NCI-H526 treated with DMSO at 0.1 percent for 48 hours (cell line): ENCODE results near the gene PRRT2.
"Not testable (repeated sequence)": the region's sequence is repeated elsewhere in the genome, so short reads cannot be mapped to it uniquely, and the experiment has no call there.

Experiments used
- DNase-seq: peaks from one replicate; lab custom pipeline; 2025; lab: John Stamatoyannopoulos, UW

PRRT2 gene

GRCh38 chr16:29790949-29791844, 20.8 kb upstream of the PRRT2 start:
- DNase-seq: no peak

GRCh38 chr16:29791845-29792807, 19.9 kb upstream of the PRRT2 start:
- no peak for DNase-seq

DNA sequence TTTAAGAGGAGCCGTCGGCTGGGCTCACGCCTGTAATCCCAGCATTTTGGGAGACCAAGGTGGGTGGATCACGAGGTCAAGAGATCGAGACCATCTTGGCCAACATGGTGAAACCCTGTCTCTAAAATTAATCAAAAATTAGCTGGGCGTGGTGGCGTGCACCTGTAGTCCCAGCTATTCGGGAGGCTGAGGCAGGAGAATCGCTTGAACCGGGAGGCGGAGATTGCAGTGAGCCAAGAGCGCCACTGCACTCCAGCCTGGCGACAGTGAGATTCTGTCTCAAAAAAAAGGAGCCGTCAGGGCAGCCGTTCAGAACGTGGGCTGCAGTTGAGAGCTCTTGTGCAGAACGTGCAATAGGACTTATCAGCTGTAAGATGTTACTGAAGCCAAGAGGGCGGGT, 18.8 kb upstream of the PRRT2 start:
- DNase-seq: not testable (repeated sequence)

DNA sequence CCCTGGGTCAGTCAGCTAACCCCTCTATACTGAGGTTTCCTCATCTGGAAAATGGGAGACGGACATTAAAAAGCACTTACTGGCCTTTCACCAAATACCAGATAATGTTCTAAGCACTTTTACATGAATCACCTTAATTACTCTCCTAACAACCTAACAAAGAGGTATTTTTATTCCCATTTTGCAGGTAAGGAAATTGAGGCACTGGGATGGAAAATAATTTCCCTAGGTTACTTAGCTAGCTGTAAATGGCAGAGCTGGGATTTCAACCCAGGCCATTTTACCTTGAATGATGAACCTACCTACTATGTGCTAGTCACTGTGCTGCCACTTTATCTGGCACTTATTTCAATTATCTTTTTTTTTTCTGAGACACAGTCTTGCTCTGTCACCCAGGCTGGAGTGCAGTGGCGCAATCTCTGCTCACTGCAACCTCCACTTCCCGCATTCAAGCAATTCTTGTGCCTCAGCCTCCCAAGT, 17.7 kb upstream of the PRRT2 start:
- no peak for DNase-seq

- DNase-seq: no peak
Observed at GRCh38 chr16:29802416-29802935, 9.5 kb upstream of the PRRT2 start.

- DNase-seq: no peak
Observed at GRCh38 chr16:29804020-29804419, 8.0 kb upstream of the PRRT2 start.

DNA sequence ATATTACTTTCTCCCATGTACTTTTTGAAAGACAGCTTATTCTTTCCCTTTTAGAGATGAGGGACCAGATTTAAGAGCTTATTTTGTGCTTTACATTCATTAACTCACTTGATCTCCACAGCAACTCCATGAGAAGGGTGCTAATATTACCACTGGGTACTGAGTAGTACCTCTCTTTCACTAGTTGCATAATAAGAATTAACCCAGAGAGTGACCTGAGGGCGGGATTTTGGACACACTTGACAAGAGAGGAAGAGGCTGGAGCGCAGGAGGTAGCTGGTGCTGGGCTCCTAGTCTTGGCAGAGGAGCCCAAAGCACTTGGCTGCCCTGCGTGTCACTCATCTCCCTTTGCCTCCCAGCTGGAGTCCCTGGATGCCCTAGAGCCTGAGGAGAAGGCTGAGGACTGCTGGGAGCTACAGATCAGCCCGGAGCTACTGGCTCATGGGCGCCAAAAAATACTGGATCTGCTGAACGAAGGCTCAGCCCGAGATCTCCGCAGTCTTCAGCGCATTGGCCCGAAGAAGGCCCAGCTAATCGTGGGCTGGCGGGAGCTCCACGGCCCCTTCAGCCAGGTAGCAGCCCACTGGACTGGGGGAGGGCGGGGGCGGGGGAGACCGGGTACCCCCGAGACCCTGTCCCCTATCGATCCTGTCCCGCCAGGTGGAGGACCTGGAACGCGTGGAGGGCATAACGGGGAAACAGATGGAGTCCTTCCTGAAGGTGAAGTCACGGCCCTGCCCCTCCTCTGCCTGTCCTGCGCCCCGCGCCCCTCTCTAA, 7.3 kb upstream of the PRRT2 start:
- DNase-seq: peak; percentile 34

- peak; percentile 99 for DNase-seq
Observed at GRCh38 chr16:29805232-29806098, 6.5 kb upstream of the PRRT2 start.

GRCh38 chr16:29806099-29806579, 5.9 kb upstream of the PRRT2 start, which contains the start of gene MAZ:
TSS of gene MAZ (plus strand) at chr16:29806529. CDS start at chr16:29806702, 173 bp downstream.
- peak; percentile 86 for DNase-seq

- DNase-seq: peak; percentile 49
Observed at GRCh38 chr16:29806641-29807425, 5.2 kb upstream of the PRRT2 start.

DNA sequence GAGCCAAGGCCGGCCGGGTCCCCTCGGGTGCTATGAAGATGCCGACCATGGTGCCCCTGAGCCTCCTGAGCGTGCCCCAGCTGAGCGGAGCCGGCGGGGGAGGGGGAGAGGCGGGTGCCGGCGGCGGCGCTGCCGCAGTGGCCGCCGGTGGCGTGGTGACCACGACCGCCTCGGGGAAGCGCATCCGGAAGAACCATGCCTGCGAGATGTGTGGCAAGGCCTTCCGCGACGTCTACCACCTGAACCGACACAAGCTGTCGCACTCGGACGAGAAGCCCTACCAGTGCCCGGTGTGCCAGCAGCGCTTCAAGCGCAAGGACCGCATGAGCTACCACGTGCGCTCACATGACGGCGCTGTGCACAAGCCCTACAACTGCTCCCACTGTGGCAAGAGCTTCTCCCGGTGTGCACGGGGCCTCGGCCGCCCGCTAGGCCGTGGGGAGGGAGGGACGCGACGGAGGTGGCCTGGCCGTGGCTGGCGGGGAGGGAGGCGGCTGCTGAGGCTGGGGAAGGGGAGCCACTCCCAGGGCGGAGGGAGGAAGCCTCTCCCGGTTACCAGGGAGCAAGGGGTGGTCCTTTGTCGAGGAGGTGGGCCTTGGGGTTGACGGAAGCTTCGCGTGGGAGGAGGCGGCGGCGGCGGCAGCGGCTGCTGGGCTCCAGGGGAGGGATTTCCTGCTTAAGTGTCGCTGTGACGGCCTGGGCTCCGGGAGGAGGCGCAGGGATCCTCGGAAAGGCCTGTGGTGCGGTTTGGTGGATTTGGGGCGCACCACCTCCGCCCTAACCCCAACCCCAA, 4.4 kb upstream of the PRRT2 start:
- peak; percentile 76 for DNase-seq

DNA sequence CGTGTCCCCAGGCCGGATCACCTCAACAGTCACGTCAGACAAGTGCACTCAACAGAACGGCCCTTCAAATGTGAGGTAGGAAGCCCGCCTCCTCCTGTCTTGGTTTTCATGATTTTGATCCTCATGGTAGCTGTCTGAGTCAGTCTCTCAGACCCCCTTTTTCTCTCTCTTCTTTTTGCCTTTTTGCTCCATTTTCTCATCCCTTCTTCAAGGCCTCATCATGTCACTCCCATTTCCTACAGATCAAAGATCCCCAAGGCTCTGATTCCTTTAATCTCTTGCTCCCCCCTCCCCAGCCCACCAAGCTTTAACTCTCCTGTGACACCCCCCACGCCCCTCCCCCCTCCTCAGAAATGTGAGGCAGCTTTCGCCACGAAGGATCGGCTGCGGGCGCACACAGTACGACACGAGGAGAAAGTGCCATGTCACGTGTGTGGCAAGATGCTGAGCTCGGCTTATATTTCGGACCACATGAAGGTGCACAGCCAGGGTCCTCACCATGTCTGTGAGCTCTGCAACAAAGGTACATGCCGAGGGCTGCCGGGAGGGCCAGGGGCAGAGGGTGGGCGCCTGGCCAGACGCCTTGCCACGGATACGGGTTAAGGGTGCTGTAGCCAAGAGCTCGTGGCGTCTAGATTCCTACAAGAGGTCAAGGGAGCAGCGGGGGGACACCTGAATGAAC, 3.6 kb upstream of the PRRT2 start:
- DNase-seq: no peak

DNA sequence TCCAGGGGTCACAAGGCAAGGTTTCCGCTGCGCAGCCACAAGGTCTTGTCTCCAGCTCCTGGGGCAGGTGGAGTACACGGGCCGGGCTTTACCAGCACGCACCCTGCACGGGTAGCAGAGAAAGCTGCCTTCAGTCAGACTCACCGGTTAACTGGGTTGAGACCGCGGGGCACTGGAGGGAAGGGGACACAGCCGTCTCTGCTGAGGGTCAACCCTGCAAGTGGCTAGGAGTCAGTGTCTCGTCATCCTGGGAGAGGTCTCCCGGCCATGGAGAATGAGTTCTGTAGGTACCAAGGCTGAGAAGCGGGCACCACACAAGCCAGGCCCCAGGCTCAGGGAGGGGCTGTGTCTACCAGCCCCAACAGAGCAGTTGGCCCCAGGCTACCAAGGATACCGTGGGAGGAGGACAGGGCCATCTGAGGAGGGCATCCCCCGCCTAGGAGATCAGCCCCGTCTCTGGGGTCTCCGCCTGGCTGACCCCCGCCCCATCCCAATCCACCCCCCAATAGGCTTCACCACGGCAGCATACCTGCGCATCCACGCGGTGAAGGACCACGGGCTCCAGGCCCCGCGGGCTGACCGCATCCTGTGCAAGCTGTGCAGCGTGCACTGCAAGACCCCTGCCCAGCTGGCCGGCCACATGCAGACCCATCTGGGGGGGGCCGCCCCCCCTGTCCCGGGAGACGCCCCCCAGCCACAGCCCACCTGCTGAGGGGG, 2.8 kb upstream of the PRRT2 start:
- DNase-seq: no peak

DNA sequence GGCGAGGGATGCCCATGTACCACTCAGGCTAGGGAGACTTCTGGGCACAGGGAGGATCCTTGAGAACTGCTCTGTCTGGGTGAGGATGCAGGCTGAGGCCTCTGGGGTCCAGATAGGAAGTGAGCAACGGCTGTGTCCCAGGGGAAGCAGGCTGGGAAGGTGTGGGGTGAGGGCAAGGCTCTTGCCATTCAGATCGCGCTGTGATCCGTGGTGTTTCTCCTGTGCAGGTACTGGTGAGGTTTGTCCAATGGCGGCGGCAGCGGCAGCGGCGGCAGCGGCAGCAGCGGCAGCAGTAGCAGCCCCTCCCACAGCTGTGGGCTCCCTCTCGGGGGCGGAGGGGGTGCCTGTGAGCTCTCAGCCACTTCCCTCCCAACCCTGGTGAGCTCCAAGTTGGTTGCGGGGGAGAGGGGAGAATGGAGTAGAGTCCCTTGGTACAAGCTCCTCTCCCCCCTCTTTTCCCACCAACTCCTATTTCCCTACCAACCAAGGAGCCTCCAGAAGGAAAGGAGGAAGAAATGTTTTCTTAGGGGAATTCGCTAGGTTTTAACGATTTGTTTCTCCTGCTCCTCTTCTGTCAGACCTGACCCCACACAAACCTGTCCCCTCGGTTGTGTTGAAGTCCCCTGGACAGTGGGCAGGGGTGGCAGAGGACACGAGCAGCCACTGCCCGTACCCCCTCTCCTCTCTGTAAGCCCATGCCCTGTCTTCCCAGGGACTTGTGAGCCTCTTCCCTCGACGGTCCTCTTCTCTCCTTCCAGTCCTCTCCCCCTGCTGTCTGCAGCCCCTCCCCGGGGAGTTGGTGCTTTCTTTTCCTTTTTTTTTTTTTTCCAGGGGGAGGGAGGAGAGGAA, 1.9 kb upstream of the PRRT2 start:
- DNase-seq: peak; percentile 71

DNA sequence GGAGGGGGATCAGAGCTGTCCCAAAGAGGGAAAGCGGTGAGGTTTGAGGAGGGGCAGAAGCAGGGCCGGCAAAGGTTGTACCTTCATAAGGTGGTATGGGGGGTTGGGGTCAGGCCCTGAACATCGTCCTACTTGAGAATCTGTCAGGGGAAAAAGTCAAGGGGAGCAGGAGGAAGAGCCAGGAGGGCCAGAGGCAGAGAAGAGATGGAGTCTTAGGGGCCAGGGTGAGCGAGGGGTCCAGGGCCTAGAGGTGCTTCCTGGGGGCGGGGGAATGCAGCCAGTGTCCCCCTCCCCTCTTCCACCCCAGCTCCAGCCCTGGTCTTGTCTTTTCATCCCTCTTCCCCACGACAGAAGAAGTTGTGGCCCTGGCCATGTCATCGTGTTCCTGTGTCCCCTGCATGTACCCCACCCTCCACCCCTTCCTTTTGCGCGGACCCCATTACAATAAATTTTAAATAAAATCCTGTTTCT, 1.3 kb upstream of the PRRT2 start:
- DNase-seq: no peak

DNA sequence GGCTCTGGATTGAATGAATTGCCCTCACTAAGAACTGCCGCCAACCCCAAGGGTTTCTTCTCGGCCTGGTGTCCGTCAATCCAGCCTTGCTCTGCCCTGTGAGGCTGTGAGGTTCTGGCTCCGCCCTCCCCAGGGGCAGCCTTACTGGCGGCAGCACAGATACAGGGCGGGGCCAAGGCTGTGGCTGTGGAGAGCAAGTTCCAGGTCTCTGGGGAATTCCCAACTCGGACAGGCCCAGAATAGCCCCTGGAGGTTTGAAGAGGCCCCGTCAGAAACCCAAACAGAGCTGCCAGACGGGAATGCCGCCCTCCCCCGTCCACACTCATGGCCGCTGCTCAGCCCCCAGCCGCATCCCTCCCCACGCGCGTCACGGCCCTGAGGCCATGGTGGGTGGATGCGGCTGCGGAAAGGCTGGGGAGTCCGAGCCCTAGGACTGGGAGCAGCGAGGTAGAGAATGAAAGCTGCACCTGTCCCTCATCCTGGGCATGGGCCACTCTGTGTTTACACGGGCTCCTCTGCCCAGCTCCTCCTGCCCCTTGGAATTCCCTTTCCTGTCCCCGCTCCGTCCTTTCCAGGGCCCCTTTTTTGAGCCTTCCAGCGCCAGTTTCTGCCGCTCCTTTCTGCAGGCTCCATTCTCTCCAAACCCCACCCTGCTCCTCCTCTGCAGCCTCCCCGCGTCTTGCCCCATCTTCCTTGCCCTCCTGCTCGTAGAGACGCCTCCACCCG, 660 bp upstream of the PRRT2 start:
- peak; percentile 97 for DNase-seq
